ENCODE data around the gene TSTD1. TPM values are rescaled to one million over a fixed set of nuclear protein-coding genes. Genes with fewer than 3 reads are reported as not detected.

The TSTD1 gene
- total RNA-seq, 1 experiment from 2014 or later, result 116 TPM

DNA sequence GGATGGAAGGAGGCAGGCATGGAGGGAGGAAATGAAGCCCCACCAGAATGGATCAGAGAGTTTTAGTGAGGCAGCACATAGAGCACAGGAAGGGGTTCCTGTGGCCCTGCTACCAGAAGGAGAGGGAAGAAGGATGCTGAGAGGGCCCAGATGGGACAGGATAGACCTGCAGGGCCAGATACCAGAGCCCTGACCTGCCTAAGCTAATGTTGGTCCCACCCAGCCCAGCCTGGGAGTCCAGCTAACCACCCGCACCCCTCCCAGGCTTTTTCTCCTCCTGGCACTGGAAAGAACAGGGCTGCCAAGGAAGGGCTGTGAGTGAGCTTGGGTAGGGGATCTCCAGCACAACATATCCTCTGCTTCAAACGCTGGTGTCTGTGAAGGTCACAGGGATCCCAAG, 43.7 kb upstream of the TSTD1 start:
- peak overlapping the region in 1 of 2 experiments; percentile 40; a peak in 2 of 4 replicates for H3K4me3 ChIP-seq (replicated peaks in 1 of 2; ENCODE audit: low read depth in 1 of 2, low read length in 2 of 2)
- no peaks in the 10 kb centered on the region for H3K79me2 ChIP-seq (ENCODE audit: insufficient read depth, low read length)
- no peaks in the 10 kb centered on the region for H3K9me3 ChIP-seq (ENCODE audit: control insufficient read depth in 1 of 2, insufficient read depth in 1 of 2, low read depth in 1 of 2, low read length in 2 of 2)
- H3K9ac ChIP-seq (ENCODE audit: low read length), result peak overlapping the region; percentile 46
- H3K4me1 ChIP-seq (ENCODE audit: control insufficient read depth in 1 of 2, insufficient read depth in 2 of 2, low read length in 2 of 2), result peaks cover 34 to 71% of the 10 kb centered on the region in 2 experiments
- ChIA-PET POLR2A (interaction anchor here (1.5 kb wide), 2 partner anchors 9 to 37 kb away, joined by 3 read pairs; partner anchors contain the start of gene USF1), CTCF (interaction anchor here (1.1 to 2.4 kb wide), 2 partner anchors 11 to 15 kb away, joined by 3 to 7 read pairs; no protein-coding TSS in a partner anchor), RAD21 (ENCODE audit: low non-redundant PET in 1 of 2, low total read pairs in 2 of 2, uncharacterized antibody in 2 of 2, unreplicated experiment in 2 of 2) (no interaction called here)
- no TSS peak for BruUV-seq (replicated peaks)
- intact Hi-C loops (cut with micrococcal nuclease), result no loop called here
- TF ChIP-seq EZH2 (IDR thresholded peaks at IDR 0.05), result no peak
- no peak for TF ChIP-seq POLR2A (IDR thresholded peaks at IDR 0.05; ENCODE audit: borderline replicate concordance, extremely low read depth, insufficient read depth, insufficient read length)
- no peak for TF ChIP-seq CEBPB (IDR thresholded peaks at IDR 0.05; ENCODE audit: low read depth)
- no peak for TF ChIP-seq FOSL1 (IDR thresholded peaks at IDR 0.05; ENCODE audit: low read depth)
- TF ChIP-seq SIN3A (IDR thresholded peaks at IDR 0.05; ENCODE audit: low read depth), result no peak
- TF ChIP-seq JUND (IDR thresholded peaks at IDR 0.05), result no peak
- H3K36me3 ChIP-seq (ENCODE audit: control insufficient read depth in 1 of 2, insufficient read depth in 2 of 2, low read length in 2 of 2), result no peaks in the 10 kb centered on the region
- H3K27ac ChIP-seq (ENCODE audit: low read depth, low read length), result peak overlapping the region; percentile 46
- peak overlapping the region; percentile 73 for H3K4me2 ChIP-seq (ENCODE audit: low read length)
- ATAC-seq (no peak), DNase-seq (ENCODE audit: low read depth, low spot score) (no peak)
- H2AFZ ChIP-seq (ENCODE audit: low read depth, low read length, poor library complexity, severe bottlenecking), result no peak overlapping the region
- no peaks in the 10 kb centered on the region for H4K20me1 ChIP-seq (ENCODE audit: insufficient read depth)
- H3K27me3 ChIP-seq (ENCODE audit: insufficient read depth, low read length), result no peaks in the 10 kb centered on the region
- H3K9me2 ChIP-seq (ENCODE audit: insufficient read depth), result no peaks in the 10 kb centered on the region

DNA sequence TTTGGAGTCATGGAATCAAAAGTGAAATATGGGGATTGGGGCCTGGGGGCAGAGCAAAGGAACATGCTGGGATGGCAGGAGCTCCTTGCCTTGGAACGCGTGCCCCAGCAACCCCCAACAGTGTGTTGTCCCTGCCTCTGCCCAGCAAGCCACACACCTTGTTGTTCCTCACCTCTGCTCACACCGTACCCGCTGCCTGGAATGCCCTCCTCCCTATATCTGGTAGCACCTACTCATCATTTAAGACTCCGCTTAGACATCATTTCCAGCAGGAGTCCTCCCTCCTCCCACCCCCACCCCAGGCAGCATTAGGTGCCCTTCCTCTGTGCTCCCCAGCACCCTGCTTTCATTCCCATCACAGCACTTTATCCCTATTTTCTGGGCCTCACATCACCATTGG, 42.8 kb upstream of the TSTD1 start:
- Histone ChIP-seq H3K27ac (ENCODE audit: low read depth, low read length) (no peak overlapping the region), H3K4me3 (replicated peaks in 1 of 2; ENCODE audit: low read depth in 1 of 2, low read length in 2 of 2) (no peak overlapping the region), H3K4me2 (ENCODE audit: low read length) (peak overlapping the region; percentile 73), H3K4me1 (ENCODE audit: control insufficient read depth in 1 of 2, insufficient read depth in 2 of 2, low read length in 2 of 2) (peaks cover 34 to 70% of the 10 kb centered on the region in 2 experiments), H3K9me3 (ENCODE audit: control insufficient read depth in 1 of 2, insufficient read depth in 1 of 2, low read depth in 1 of 2, low read length in 2 of 2) (no peaks in the 10 kb centered on the region), H3K79me2 (ENCODE audit: insufficient read depth, low read length) (no peaks in the 10 kb centered on the region), H3K9me2 (ENCODE audit: insufficient read depth) (no peaks in the 10 kb centered on the region), H3K27me3 (ENCODE audit: insufficient read depth, low read length) (no peaks in the 10 kb centered on the region), H4K20me1 (ENCODE audit: insufficient read depth) (no peaks in the 10 kb centered on the region), H3K9ac (ENCODE audit: low read length) (no peak overlapping the region), H3K36me3 (ENCODE audit: control insufficient read depth in 1 of 2, insufficient read depth in 2 of 2, low read length in 2 of 2) (no peaks in the 10 kb centered on the region), H2AFZ (ENCODE audit: low read depth, low read length, poor library complexity, severe bottlenecking) (no peak overlapping the region)
- TF ChIP-seq, protein P1, sequence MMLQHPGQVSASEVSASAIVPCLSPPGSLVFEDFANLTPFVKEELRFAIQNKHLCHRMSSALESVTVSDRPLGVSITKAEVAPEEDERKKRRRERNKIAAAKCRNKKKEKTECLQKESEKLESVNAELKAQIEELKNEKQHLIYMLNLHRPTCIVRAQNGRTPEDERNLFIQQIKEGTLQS (IDR thresholded peaks at IDR 0.05), result no peak
- TF ChIP-seq FOSL1 (IDR thresholded peaks at IDR 0.05; ENCODE audit: low read depth) (no peak), ZFX (IDR thresholded peaks at IDR 0.05) (no peak), EZH2 (IDR thresholded peaks at IDR 0.05) (no peak), EZH2phosphoT487 (IDR thresholded peaks at IDR 0.05; ENCODE audit: borderline replicate concordance) (no peak)
- no TSS peak for BruUV-seq (replicated peaks)
- ChIA-PET CTCF (interaction anchor here (2.4 kb wide), 1 partner anchor 10 kb away, joined by 7 read pairs; no protein-coding TSS in a partner anchor), POLR2A (no interaction called here), RAD21 (ENCODE audit: low non-redundant PET in 1 of 2, low total read pairs in 2 of 2, uncharacterized antibody in 2 of 2, unreplicated experiment in 2 of 2) (no interaction called here)
- no peak for DNase-seq (ENCODE audit: low read depth, low spot score)
- ATAC-seq, result no peak
- intact Hi-C loops (cut with micrococcal nuclease), result no loop called here
